Cardiac muscle cell (in vitro differentiated cells and primary cell): ENCODE data around the gene SIX2. TPM values are rescaled to one million over a fixed set of nuclear protein-coding genes. Genes with fewer than 3 reads are reported as not detected.

Source experiments
- DNase-seq, 2 donors: peaks; one replicate each; pipeline versions ENCODE4 v3.0.0 to v3.0.0-alpha.2; 2010 to 2017; ENCODE audit warnings: low read depth in 1 of 2, low spot score in 1 of 2
- H3K27ac ChIP-seq: fragments of 200-600 bp; sonication (generic); 2 replicates; pipeline ENCODE4 v1.5.1; 2016
- H3K27me3 ChIP-seq: fragments of 200-600 bp; sonication (generic); 2 replicates; pipeline ENCODE4 v1.6.0; 2016; ENCODE audit warnings: control low read depth
- H3K36me3 ChIP-seq: fragments of 200-600 bp; sonication (generic); 2 replicates; pipeline ENCODE4 v1.5.1; 2016; ENCODE audit warnings: control low read depth
- H3K4me1 ChIP-seq: fragments of 200-600 bp; sonication (generic); 2 replicates; pipeline ENCODE4 v1.8.1; 2017; ENCODE audit warnings: low read depth, mild to moderate bottlenecking, mixed run types
- H3K4me3 ChIP-seq: fragments of 200-600 bp; sonication (generic); 2 replicates; pipeline ENCODE4 v1.5.1; 2016; ENCODE audit warnings: mild to moderate bottlenecking
- H3K9me3 ChIP-seq: fragments of 200-600 bp; sonication (generic); 2 replicates; pipeline ENCODE4 v1.5.1; 2017; ENCODE audit warnings: low read depth, mild to moderate bottlenecking, control low read depth
- CTCF ChIP-seq: IDR thresholded peaks from 2 replicates; pipeline ENCODE4 v1.5.1; 2012; ENCODE audit warnings: low read depth, mild to moderate bottlenecking, low read length
- polyA plus RNA-seq: library from polyadenylated mRNA; unstranded; fragments of >200 nt; fragmentation: Nextera tagmentation; extraction: Ambion mirVana; gene quantifications from 2 replicates; pipeline ENCODE4 v1.2.1, GENCODE V29; 2016
- total RNA-seq: library from RNA; depleted of rRNA; stranded (reverse); fragments of >200 nt; gene quantifications from 2 replicates; pipeline ENCODE4 v1.2.3, GENCODE V29; 2016

Gene SIX2
- total and polyA plus RNA-seq, 2 experiments from 2014 or later, result 0.78 to 0.89 TPM

- Histone ChIP-seq H3K9me3 (no peaks in the 10 kb centered on the region), H3K36me3 (no peaks in the 10 kb centered on the region), H3K4me1 (no peaks in the 10 kb centered on the region), H3K27me3 (no peaks in the 10 kb centered on the region), H3K27ac (no peak overlapping the region), H3K4me3 (no peak overlapping the region)
- DNase-seq, result peak in 1 of 2 donors; percentile 53
- TF ChIP-seq CTCF, result no peak
Observed at GRCh38 chr2:45028276-45028675, 19.0 kb upstream of the SIX2 start.

GRCh38 chr2:45026924-45027450 lies 17.7 kb upstream of the SIX2 start:
- Histone ChIP-seq H3K27me3 (no peaks in the 10 kb centered on the region), H3K4me3 (no peak overlapping the region), H3K4me1 (no peaks in the 10 kb centered on the region), H3K36me3 (no peaks in the 10 kb centered on the region), H3K9me3 (no peaks in the 10 kb centered on the region), H3K27ac (no peak overlapping the region)
- TF ChIP-seq CTCF, result no peak
- DNase-seq, result no peak

- DNase-seq, result peak in 1 of 2 donors; percentile 89
- no peak overlapping the region for H3K4me3 ChIP-seq
- TF ChIP-seq CTCF, result peak; percentile 21
- H3K36me3 ChIP-seq, result no peaks in the 10 kb centered on the region
- H3K27me3 ChIP-seq, result no peaks in the 10 kb centered on the region
- no peak overlapping the region for H3K27ac ChIP-seq
- no peaks in the 10 kb centered on the region for H3K9me3 ChIP-seq
- no peaks in the 10 kb centered on the region for H3K4me1 ChIP-seq
Observed at GRCh38 chr2:45024600-45025291, 15.5 kb upstream of the SIX2 start.

GRCh38 chr2:45024097-45024496 lies 14.8 kb upstream of the SIX2 start:
- H3K4me3 ChIP-seq, result no peak overlapping the region
- no peaks in the 10 kb centered on the region for H3K9me3 ChIP-seq
- no peaks in the 10 kb centered on the region for H3K27me3 ChIP-seq
- TF ChIP-seq CTCF, result no peak
- no peak for DNase-seq
- no peaks in the 10 kb centered on the region for H3K4me1 ChIP-seq
- H3K36me3 ChIP-seq, result no peaks in the 10 kb centered on the region
- no peak overlapping the region for H3K27ac ChIP-seq

- Histone ChIP-seq H3K27me3 (peaks cover 6% of the 10 kb centered on the region), H3K27ac (no peak overlapping the region), H3K9me3 (no peaks in the 10 kb centered on the region), H3K36me3 (no peaks in the 10 kb centered on the region), H3K4me3 (no peak overlapping the region), H3K4me1 (no peaks in the 10 kb centered on the region)
- no peak for DNase-seq
- TF ChIP-seq CTCF, result no peak
Observed at GRCh38 chr2:45020439-45020838, 11.2 kb upstream of the SIX2 start.
